MCF 10A (cell line): ENCODE measurements around the gene GSG1L. TPM values are rescaled to one million over a fixed set of nuclear protein-coding genes. Genes with fewer than 3 reads are reported as not detected.

Experiments used
- BruUV-seq: library from RNA; stranded (reverse); fragments of 400-500 nt; replicated peaks from 2 replicates; lab custom pipeline; 2021; lab: Mats Ljungman, UMichigan
- CTCF ChIA-PET: fragments of 300-600 bp; sonication (Branson Sonifier 250); formaldehyde crosslinking; extraction: SDS; loops from one replicate; lab custom pipeline; 2021; ENCODE audit warnings: antibody characterized with exemption, inconsistent platforms; lab: Yijun Ruan, JAX
- POLR2A ChIA-PET: fragments of 300-600, 350-650 bp; sonication (Branson Sonifier 250); formaldehyde crosslinking; extraction: SDS; loops from one replicate; lab custom pipeline; 2020; ENCODE audit warnings: antibody characterized with exemption, inconsistent platforms; lab: Yijun Ruan, JAX
- DNase-seq: peaks from one replicate; pipeline ENCODE4 v3.0.0-alpha.2; 2018; ENCODE audit not compliant: unreplicated experiment
- H3K27ac Mint-ChIP-seq: one replicate; pipeline ENCODE4 v1.8.0; 2022; ENCODE audit warnings: mild to moderate bottlenecking, low read depth, mixed read lengths; ENCODE audit not compliant: unreplicated experiment
- H3K27me3 Mint-ChIP-seq: one replicate; pipeline ENCODE4 v1.8.0; 2022; ENCODE audit warnings: mixed read lengths; ENCODE audit not compliant: insufficient read depth, unreplicated experiment
- H3K36me3 Mint-ChIP-seq: one replicate; pipeline ENCODE4 v1.8.0; 2022; ENCODE audit warnings: mild to moderate bottlenecking, moderate library complexity, mixed read lengths; ENCODE audit not compliant: insufficient read depth, unreplicated experiment
- H3K4me1 Mint-ChIP-seq: one replicate; pipeline ENCODE4 v1.8.0; 2022; ENCODE audit warnings: mixed read lengths; ENCODE audit not compliant: insufficient read depth, unreplicated experiment
- H3K4me3 Mint-ChIP-seq: one replicate; pipeline ENCODE4 v1.8.0; 2022; ENCODE audit warnings: mild to moderate bottlenecking, moderate library complexity, mixed read lengths; ENCODE audit not compliant: unreplicated experiment
- H3K9me3 Mint-ChIP-seq: one replicate; pipeline ENCODE4 v1.8.0; 2022; ENCODE audit warnings: mixed read lengths; ENCODE audit not compliant: unreplicated experiment
- CTCF ChIP-seq: fragments of 200-600 bp; IDR thresholded peaks from one replicate; pipeline ENCODE4 v1.8.0; 2022; ENCODE audit warnings: antibody characterized with exemption, mild to moderate bottlenecking; ENCODE audit not compliant: unreplicated experiment
- intact Hi-C: fragments of 100-400 bp; cut with micrococcal nuclease; formaldehyde crosslinking; loops from 2 replicates; pipeline ENCODE4 v1.14.1; 2022
- total RNA-seq: library from RNA; stranded (reverse); gene quantifications from 2 replicates; pipeline ENCODE4 v1.2.3, GENCODE V29; 2022

GSG1L gene
- total RNA-seq, 1 experiment from 2014 or later: not detected

- ChIA-PET CTCF (interaction anchor here (0.7 kb wide), 1 partner anchor 33 kb away, joined by 3 read pairs; no protein-coding TSS in a partner anchor), POLR2A (interaction anchor here (1.3 kb wide), 1 partner anchor 9 kb away, joined by 3 read pairs; no protein-coding TSS in a partner anchor)
- Mint-ChIP-seq H3K4me1 (no peaks in the 10 kb centered on the region), H3K4me3 (no peak overlapping the region), H3K9me3 (no peaks in the 10 kb centered on the region), H3K36me3 (peaks cover 12% of the 10 kb centered on the region), H3K27me3 (no peaks in the 10 kb centered on the region), H3K27ac (no peak overlapping the region)
- TF ChIP-seq CTCF: no peak
- BruUV-seq: no TSS peak
- intact Hi-C loops: no loop called here
- no peak for DNase-seq
Observed at GRCh38 chr16:27739606-27740357, 323.7 kb downstream of the GSG1L start.

GRCh38 chr16:27738596-27738995, 324.9 kb downstream of the GSG1L start:
- no TSS peak for BruUV-seq
- CTCF ChIA-PET: no interaction called here
- no peak for DNase-seq
- POLR2A ChIA-PET: no interaction called here
- intact Hi-C loops: no loop called here
- Mint-ChIP-seq H3K27me3 (no peaks in the 10 kb centered on the region), H3K4me3 (no peak overlapping the region), H3K27ac (no peak overlapping the region), H3K9me3 (no peaks in the 10 kb centered on the region), H3K4me1 (no peaks in the 10 kb centered on the region), H3K36me3 (peaks cover 12% of the 10 kb centered on the region)
- TF ChIP-seq CTCF: no peak

Other genes starting within 250 kb of the GSG1L start
- 184 and 200 TPM in 2 replicates for gene XPO6, start 148.3 kb upstream of the GSG1L start, total RNA-seq
- 0.14 and 0.25 TPM in 2 replicates for gene SBK1, start 228.8 kb upstream of the GSG1L start, total RNA-seq